ENCODE data around the gene SETD5.

GRCh38 chr3:9450126-9450525 is 52.7 kb downstream of the SETD5 start:
- TF ChIP-seq POLR2A (IDR thresholded peaks at IDR 0.05), result no peak
- TF ChIP-seq, protein P1, sequence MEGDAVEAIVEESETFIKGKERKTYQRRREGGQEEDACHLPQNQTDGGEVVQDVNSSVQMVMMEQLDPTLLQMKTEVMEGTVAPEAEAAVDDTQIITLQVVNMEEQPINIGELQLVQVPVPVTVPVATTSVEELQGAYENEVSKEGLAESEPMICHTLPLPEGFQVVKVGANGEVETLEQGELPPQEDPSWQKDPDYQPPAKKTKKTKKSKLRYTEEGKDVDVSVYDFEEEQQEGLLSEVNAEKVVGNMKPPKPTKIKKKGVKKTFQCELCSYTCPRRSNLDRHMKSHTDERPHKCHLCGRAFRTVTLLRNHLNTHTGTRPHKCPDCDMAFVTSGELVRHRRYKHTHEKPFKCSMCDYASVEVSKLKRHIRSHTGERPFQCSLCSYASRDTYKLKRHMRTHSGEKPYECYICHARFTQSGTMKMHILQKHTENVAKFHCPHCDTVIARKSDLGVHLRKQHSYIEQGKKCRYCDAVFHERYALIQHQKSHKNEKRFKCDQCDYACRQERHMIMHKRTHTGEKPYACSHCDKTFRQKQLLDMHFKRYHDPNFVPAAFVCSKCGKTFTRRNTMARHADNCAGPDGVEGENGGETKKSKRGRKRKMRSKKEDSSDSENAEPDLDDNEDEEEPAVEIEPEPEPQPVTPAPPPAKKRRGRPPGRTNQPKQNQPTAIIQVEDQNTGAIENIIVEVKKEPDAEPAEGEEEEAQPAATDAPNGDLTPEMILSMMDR (IDR thresholded peaks at IDR 0.05), result no peak
- no peak for TF ChIP-seq EP300 (IDR thresholded peaks at IDR 0.05)

Measured in stomach (tissue), 4 donors.